Retina (tissue), 1 donor: ENCODE measurements around the gene KIRREL3.
"Not testable (repeated sequence)": the region's sequence is repeated elsewhere in the genome, so short reads cannot be mapped to it uniquely, and the experiment has no call there.

Source experiments
- DNase-seq: peaks from one replicate; pipeline ENCODE4 v3.0.0-alpha.2; 2016

The KIRREL3 gene

GRCh38 chr11:126411971-126412381 lies 588.6 kb downstream of the KIRREL3 start:
- no peak for DNase-seq

- no peak for DNase-seq
These were observed 589.9 kb downstream of the KIRREL3 start for GRCh38 chr11:126410649-126411048.

- DNase-seq = no peak
These were observed 591.0 kb downstream of the KIRREL3 start for GRCh38 chr11:126409620-126409985.

- DNase-seq = no peak
These were observed 591.5 kb downstream of the KIRREL3 start for GRCh38 chr11:126408901-126409619.

GRCh38 chr11:126408496-126408895 lies 592.1 kb downstream of the KIRREL3 start:
- DNase-seq = no peak

GRCh38 chr11:126407682-126408288 lies 592.8 kb downstream of the KIRREL3 start:
- no peak for DNase-seq

- no peak for DNase-seq
These were observed 593.5 kb downstream of the KIRREL3 start for GRCh38 chr11:126407101-126407521.

- no peak for DNase-seq
These were observed 594.2 kb downstream of the KIRREL3 start for GRCh38 chr11:126406368-126406767.

GRCh38 chr11:126405906-126406305 lies 594.7 kb downstream of the KIRREL3 start:
- no peak for DNase-seq

- no peak for DNase-seq
These were observed 595.2 kb downstream of the KIRREL3 start for GRCh38 chr11:126405374-126405773.

- no peak for DNase-seq
These were observed 596.2 kb downstream of the KIRREL3 start for GRCh38 chr11:126404367-126404766.

GRCh38 chr11:126403658-126404057 lies 596.9 kb downstream of the KIRREL3 start:
- no peak for DNase-seq

GRCh38 chr11:126403022-126403581 lies 597.5 kb downstream of the KIRREL3 start:
- no peak for DNase-seq

- DNase-seq = no peak
These were observed 600.1 kb downstream of the KIRREL3 start for GRCh38 chr11:126400479-126400878.

GRCh38 chr11:126400019-126400418 lies 600.6 kb downstream of the KIRREL3 start:
- no peak for DNase-seq

- no peak for DNase-seq
These were observed 601.8 kb downstream of the KIRREL3 start for GRCh38 chr11:126398721-126399120.

- no peak for DNase-seq
These were observed 602.3 kb downstream of the KIRREL3 start for GRCh38 chr11:126398296-126398695.

GRCh38 chr11:126396965-126397364 lies 603.6 kb downstream of the KIRREL3 start:
- DNase-seq = no peak

GRCh38 chr11:126396266-126396665 lies 604.3 kb downstream of the KIRREL3 start:
- DNase-seq = not testable (repeated sequence)

- not testable (repeated sequence) for DNase-seq
These were observed 604.8 kb downstream of the KIRREL3 start for GRCh38 chr11:126395784-126396183.

- not testable (repeated sequence) for DNase-seq
These were observed 605.9 kb downstream of the KIRREL3 start for GRCh38 chr11:126394634-126395072.

GRCh38 chr11:126394036-126394435 lies 606.5 kb downstream of the KIRREL3 start:
- no peak for DNase-seq

- DNase-seq = no peak
These were observed 607.4 kb downstream of the KIRREL3 start for GRCh38 chr11:126393143-126393542.

- no peak for DNase-seq
These were observed 607.9 kb downstream of the KIRREL3 start for GRCh38 chr11:126392633-126393013.
